GM19395 (cell line): ENCODE measurements around the gene CHPF2.

ENCODE experiments used
- ATAC-seq: cut with Tn5 transposase; IDR thresholded peaks from one replicate; pipeline ENCODE4 v1.9.1; 2021; ENCODE audit warnings: mild to moderate bottlenecking, moderate library complexity; ENCODE audit not compliant: unreplicated experiment

Gene CHPF2

DNA sequence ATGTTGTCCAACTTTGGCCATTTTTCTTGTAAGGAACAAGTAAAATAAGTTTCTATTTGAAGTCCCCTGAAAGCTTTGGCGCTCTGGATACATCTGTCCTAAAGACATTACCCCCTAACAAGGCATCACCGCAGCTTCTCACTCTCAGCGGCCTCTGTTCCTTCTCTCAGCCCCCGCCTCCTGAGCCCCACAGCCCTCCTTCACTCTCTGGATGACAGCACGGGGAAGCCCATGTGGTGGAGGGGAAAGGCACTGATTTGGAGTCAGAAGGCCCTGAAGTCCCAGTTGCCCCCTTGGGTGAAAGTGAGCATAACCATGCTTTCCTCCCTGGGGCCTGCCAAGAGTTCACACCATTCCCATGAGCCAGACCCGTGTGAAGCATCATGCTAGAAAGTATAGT lies 26.6 kb upstream of the CHPF2 start:
- no peak for ATAC-seq

DNA sequence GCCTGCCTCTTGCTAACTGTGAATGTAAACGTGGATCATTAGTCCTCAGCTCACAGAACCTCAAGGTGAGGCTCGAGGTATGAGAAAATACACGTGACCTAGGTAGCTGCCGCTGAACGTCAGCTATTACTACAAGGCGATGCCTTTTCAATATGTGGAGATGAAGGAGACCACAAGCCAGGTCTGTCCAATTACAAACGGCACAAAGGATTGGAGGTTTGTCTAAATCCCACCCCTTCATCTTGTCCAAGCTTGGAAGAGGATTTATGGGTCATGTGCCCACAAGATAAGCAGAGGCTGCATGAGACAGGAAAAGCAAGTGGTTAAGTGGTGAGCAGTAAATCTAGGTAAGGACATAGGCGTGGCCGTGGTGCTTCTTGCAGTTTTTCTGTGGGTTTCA lies 25.4 kb upstream of the CHPF2 start:
- no peak for ATAC-seq

DNA sequence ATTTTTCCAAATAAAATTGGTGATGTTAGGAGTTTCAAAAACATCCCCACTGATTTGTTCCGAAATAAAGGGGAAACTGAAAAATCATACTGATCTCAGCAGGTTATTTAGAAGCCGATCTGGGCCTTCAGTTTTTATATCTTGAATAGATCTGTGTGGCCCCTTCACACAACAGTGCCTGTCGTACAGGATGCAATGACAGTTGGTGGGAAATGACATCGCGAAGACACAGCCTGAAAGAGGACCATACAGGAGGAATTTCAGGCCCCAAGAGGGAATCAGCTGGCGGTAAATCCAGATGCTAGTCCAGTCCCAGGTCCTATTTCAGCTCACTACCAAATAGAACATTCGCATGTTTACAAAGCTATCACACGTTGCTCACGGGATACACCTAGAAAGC lies 25.0 kb upstream of the CHPF2 start:
- no peak for ATAC-seq

DNA sequence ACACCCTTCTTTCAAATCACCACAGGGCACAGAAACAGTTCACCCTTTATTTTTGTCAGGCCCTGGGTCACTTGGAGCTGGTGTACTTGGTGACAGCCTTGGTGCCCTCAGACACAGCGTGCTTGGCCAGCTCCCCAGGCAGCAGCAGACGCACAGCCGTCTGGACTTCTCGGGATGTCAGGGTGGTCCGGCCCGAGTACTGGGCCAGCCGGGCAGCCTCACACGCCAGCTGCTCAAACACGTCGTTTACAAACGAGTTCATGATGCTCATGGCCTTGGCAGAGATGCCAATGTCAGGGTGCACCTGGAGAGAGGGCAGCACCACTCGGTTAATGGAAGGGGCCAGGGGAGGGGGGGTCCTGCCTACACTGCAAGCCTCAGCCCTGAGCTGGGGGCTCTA lies 24.5 kb upstream of the CHPF2 start:
- ATAC-seq = no peak

DNA sequence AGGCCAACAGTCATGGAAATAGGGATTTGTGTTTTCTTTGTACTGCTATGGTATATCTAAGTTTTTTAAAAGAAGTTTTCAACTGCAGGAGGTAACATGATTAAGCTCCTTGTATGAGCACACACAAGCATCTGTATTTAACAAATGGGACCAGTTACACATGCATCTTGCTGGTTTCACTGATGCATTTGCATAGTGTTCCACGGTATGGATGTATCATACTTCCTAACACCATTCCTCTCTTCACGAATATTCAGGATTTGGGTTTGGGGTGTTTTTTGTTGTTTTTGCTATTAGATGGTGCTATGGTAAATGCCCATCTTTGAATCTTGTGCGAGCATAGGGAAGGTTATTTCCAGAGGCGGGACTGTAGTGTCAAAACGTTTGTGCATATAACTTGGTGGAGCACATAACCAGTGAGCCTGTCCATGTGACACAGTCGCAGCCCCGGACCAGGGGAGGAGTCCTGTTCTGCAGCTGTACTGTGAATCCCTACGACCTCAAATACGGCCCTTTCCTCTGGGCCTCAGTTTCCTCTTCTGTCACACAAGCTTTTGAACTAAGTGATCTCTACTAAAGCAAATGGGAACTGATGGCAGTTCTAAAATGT lies 23.9 kb upstream of the CHPF2 start:
- no peak for ATAC-seq

- ATAC-seq = no peak
These were observed 22.7 kb upstream of the CHPF2 start for GRCh38 chr7:151209588-151209987.

DNA sequence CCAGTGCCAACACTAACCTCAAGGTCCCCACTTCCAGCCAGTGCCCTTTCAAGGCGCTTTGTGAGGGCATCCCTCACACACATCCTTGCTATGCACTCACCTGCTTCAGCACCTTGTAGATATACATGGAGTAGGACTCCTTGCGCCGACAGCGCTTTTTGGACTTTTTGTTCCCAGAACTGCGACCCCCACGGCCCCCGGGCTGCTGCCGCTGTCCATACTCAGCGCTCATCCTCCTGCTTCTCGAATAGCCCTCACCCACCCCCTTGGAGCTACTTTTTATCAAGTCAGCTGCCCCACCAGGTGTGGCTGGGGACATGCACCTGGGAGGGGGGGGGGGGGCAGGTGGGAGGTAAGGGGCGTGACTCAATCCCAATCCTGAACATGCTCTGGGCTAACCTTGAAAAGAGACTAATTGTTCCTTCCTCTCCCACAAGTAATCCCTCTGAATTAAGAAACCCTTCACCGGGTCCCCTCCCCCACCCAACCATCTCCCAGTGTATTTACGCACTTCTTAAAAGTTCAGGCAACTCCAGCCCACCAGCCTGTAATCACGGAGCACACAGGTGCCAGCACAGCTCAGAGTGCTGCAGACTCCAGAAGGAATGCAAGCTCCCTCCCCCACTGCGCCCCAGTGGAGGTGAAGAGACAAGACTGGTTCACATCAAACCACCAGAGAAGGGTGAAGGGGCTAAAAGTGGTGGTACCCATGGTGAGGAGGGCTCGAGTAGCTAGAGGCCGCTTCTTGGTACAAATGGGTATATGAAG lies 22.0 kb upstream of the CHPF2 start, which contains the start of gene H2BK1:
Gene H2BK1 (minus strand): TSS at position 402 of the 768 bp plus-strand sequence. CDS start 170 bp downstream, at position 232.
- ATAC-seq = no peak

DNA sequence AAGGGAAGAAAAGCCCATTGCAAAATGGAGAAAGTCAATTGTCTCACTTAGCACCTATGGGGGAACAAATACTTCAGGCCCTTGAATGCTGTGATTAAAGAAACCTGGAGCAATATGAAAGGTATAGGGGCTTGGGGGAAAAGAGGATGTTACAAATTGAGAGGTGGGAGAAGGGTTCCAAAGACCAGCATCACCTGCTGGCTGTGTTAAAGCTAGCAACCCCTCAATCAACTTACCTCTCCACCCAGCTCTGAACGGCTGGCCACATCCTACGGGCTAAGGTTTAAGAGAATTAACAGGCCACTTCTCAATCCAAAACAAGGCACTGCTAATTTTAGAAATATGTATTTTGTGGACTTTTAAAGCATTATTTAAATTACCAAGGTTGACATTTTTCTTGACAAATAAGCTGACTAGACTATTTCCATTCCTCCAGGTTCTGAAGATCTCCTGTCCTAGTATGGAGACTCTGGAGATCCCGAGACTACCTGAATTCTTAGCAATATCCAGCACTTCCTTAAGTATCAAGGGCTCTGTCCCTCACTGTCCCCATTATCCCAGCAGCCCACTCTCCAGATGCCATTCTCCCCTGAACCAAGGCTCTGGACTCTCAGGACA lies 21.0 kb upstream of the CHPF2 start:
- no peak for ATAC-seq

- ATAC-seq = no peak
These were observed 19.7 kb upstream of the CHPF2 start for GRCh38 chr7:151212626-151213025.

DNA sequence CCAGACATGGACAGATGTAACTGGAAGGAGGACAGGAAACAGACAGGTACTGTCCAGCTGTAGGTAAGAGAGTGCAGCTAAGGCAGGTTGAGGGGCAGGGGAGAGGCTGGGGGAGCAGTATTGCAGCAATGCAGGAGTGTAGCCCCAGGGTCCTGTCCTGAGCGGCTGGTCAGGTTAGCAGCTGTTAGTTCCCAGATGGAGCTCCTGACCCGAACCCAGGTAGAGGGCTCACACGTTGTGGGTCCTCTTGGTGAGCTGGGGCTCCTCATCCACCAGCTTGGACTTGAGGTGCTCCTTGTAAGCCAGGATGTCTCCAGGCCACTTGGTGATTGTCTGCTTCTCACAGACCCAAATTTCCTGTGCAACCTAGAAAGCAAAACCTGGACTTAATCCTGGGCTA lies 18.5 kb upstream of the CHPF2 start:
- no peak for ATAC-seq

GRCh38 chr7:151215396-151215795 lies 16.9 kb upstream of the CHPF2 start:
- ATAC-seq = no peak

DNA sequence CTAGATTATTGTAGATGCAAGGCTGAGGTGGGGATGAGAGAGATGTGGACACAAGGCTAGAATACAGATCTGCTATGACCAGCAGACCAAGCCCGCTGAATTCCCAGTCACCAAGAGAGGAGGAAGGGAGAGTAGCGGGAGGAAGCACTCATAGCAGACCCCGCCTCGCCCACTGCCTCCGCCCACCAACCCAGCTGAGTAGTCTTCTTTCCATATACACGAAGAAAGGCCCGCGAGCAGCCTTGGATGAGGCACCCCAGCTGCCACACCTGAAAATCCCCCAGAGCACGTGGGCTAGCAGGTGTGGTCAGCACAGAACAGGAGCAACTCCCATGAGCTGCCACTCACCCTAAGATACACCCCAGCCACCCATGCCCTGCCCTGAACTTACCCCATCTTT lies 14.1 kb upstream of the CHPF2 start:
- ATAC-seq = no peak

- no peak for ATAC-seq
These were observed 8.6 kb upstream of the CHPF2 start for GRCh38 chr7:151223728-151224127.

GRCh38 chr7:151225948-151226510 lies 6.3 kb upstream of the CHPF2 start:
- no peak for ATAC-seq

- peak; percentile 8 for ATAC-seq
These were observed 5.8 kb upstream of the CHPF2 start for GRCh38 chr7:151226560-151226874.

GRCh38 chr7:151226875-151227782 lies 5.2 kb upstream of the CHPF2 start, which contains the start of gene ABCF2:
TSS of gene ABCF2 (minus strand) at chr7:151227205. CDS start at chr7:151226458, 747 bp downstream.
- peak; percentile 99 for ATAC-seq

DNA sequence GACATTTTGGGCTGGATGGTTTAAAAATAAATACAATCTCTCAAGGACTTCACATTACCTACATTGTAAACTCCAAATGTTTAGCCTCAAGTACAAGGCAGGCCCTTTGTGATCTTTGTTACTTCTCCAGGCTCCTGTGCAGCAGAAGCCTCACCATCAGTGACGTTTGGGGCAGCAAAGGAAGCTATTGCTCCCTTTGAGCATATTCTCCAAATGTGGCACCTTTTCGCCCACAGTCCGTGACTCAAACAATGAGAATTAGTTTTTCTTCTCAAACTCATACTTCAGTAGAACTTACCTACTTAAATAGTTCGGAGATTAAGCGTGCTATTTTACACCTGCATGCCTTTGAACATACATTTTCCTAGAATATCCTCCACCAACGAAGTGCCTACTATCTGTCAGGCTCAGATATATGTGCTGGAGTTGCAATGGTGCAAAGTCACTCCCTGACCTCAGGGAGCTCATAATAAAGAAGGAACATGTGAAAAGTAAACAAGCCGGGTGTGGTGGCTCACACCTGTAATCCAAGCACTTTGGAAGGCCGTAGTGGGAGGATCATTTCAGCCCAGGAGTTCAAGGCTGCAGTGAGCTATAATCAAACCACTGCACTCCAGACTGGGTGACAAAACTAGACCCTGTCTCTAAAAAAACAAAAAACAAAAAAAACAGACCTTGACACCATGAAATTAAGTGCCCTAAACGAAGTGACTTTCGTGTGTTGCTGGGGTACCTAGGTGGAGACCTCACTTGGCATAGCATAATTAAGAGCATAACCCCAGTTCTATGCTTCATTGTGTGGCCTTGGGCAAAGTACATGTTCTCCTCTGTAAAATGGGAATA lies 4.0 kb upstream of the CHPF2 start:
- no peak for ATAC-seq

GRCh38 chr7:151229249-151229648 lies 3.0 kb upstream of the CHPF2 start:
- ATAC-seq = no peak

- no peak for ATAC-seq
These were observed 1.2 kb upstream of the CHPF2 start for GRCh38 chr7:151231080-151231479.
